K562 (cell line): ENCODE measurements around the gene TBATA. TPM values are rescaled to one million over a fixed set of nuclear protein-coding genes. Genes with fewer than 3 reads are reported as not detected.
A peak's percentile ranks its signal among the peaks of the same experiment; 100 is the strongest.

Source experiments
- ATAC-seq: fragments of 200-7000 bp; cut with Tn5 transposase; 3 replicates; pipeline ENCODE4 v1.9.1; 2020; ENCODE audit warnings: moderate library complexity
- BruUV-seq: library from RNA; stranded (reverse); fragments of 400-500 nt; replicated peaks from 2 replicates; lab custom pipeline; 2021; lab: Mats Ljungman, UMichigan
- CTCF ChIA-PET: fragments of 300-600 bp; formaldehyde crosslinking; extraction: SDS; loops from one replicate; lab custom pipeline; 2021; ENCODE audit warnings: low intra/inter-chr PET ratio; lab: Yijun Ruan, JAX
- POLR2A ChIA-PET: fragments of 300-600, 350-650 bp; sonication (Branson Sonifier 250); formaldehyde crosslinking; extraction: SDS; loops from one replicate; lab custom pipeline; 2021; ENCODE audit warnings: antibody characterized with exemption, inconsistent platforms; lab: Yijun Ruan, JAX
- DNase-seq, 4 experiments: peaks; one replicate each; pipeline versions ENCODE4 v3.0.0 to v3.0.0-alpha.2; 2011 to 2018; ENCODE audit warnings: low spot score in 3 of 4, mixed read lengths in 3 of 4; ENCODE audit errors: extremely low read depth in 1 of 4
- FAIRE-seq: peaks from 2 replicates; lab custom pipeline; 2011; peaks lifted over from hg19 to GRCh38; lab: Jason Lieb, UNC
- H2AFZ ChIP-seq: 2 replicates; pipeline ENCODE4 v1.6.0; 2011; ENCODE audit warnings: low read depth, low read length, control low read depth, inconsistent platforms
- H3K27ac ChIP-seq: fragments of 200-600 bp; 3 replicates; pipeline ENCODE4 v1.8.0; 2011; ENCODE audit warnings: low read depth, mild to moderate bottlenecking, control low read depth, inconsistent platforms, low read length, moderate library complexity, mixed read lengths; ENCODE audit errors: extremely low read depth
- H3K27me3 ChIP-seq, 2 experiments: fragments of 300-600 bp in 1 of 2; 2 replicates in 1 of 2; 3 replicates in 1 of 2; pipeline versions ENCODE4 v1.6.0 to v1.8.0; 2011; ENCODE audit warnings: inconsistent platforms in 2 of 2, low read length in 2 of 2, mild to moderate bottlenecking in 1 of 2, mixed read lengths in 1 of 2, moderate library complexity in 1 of 2; ENCODE audit not compliant: control insufficient read depth in 2 of 2, insufficient read depth in 2 of 2
- H3K36me3 ChIP-seq: fragments of 300-600 bp; 3 replicates; pipeline ENCODE4 v1.8.0; 2011; ENCODE audit warnings: mild to moderate bottlenecking, low read length, inconsistent platforms; ENCODE audit not compliant: control insufficient read depth, insufficient read depth
- H3K4me1 ChIP-seq, 2 experiments: fragments of 200-600 bp in 1 of 2; replicated peaks in 1 of 2; 2 replicates in 1 of 2; 3 replicates in 1 of 2; pipeline versions ENCODE4 v1.5.1 to v1.8.0; 2011; ENCODE audit warnings: inconsistent platforms in 2 of 2, low read length in 2 of 2, mild to moderate bottlenecking in 1 of 2, mixed read lengths in 1 of 2, moderate library complexity in 1 of 2; ENCODE audit not compliant: control insufficient read depth in 2 of 2, insufficient read depth in 2 of 2
- H3K4me2 ChIP-seq: 2 replicates; pipeline ENCODE4 v1.6.1; 2011; ENCODE audit warnings: low read length, control low read depth, inconsistent platforms, mixed read lengths; ENCODE audit not compliant: insufficient read depth
- H3K4me3 ChIP-seq: fragments of 200-600 bp; sonication (generic), shearing (Covaris generic); 2 replicates; pipeline ENCODE4 v1.5.1; 2016; ENCODE audit warnings: control low read depth, inconsistent platforms
- H3K79me2 ChIP-seq: fragments of 200-600 bp; 3 replicates; pipeline ENCODE4 v1.8.0; 2011; ENCODE audit warnings: low read length, inconsistent platforms; ENCODE audit not compliant: control insufficient read depth, insufficient read depth
- H3K9ac ChIP-seq, 2 experiments: 2 replicates each; pipeline versions ENCODE4 v1.6.0 to v1.6.1; 2011; ENCODE audit warnings: low read depth in 2 of 2, low read length in 2 of 2, control low read depth in 1 of 2, inconsistent platforms in 1 of 2, mild to moderate bottlenecking in 1 of 2, mixed read lengths in 1 of 2; ENCODE audit not compliant: insufficient read depth in 1 of 2
- H3K9me1 ChIP-seq: one replicate; pipeline ENCODE4 v1.6.0; 2011; ENCODE audit warnings: inconsistent platforms, mild to moderate bottlenecking, low read length, moderate library complexity; ENCODE audit not compliant: control insufficient read depth, insufficient read depth
- H3K9me3 ChIP-seq: replicated peaks from 2 replicates; pipeline ENCODE4 v1.5.1; 2011; ENCODE audit warnings: low read depth, low read length, inconsistent platforms; ENCODE audit not compliant: control insufficient read depth, insufficient read depth
- H4K20me1 ChIP-seq: replicated peaks from 2 replicates; pipeline ENCODE4 v1.6.1; 2011; ENCODE audit warnings: low read length, inconsistent platforms, mixed read lengths; ENCODE audit not compliant: control insufficient read depth, insufficient read depth
- BCOR ChIP-seq: fragments of 450-650 bp; IDR thresholded peaks from 2 replicates; pipeline ENCODE4 v1.6.1; 2016
- E2F3 ChIP-seq: fragments of 250-450 bp; sonication (Bioruptor Pico); IDR thresholded peaks from 2 replicates; pipeline ENCODE4 v1.4.0; 2020; ENCODE audit warnings: mild to moderate bottlenecking
- KDM1A ChIP-seq, 2 experiments: fragments of 450-650 bp; IDR thresholded peaks; 2 replicates each; pipeline ENCODE4 v1.6.1; 2016; ENCODE audit warnings: mild to moderate bottlenecking in 2 of 2
- NKRF ChIP-seq: fragments of 450-650 bp; IDR thresholded peaks from 2 replicates; pipeline ENCODE4 v1.6.1; 2016; ENCODE audit warnings: borderline replicate concordance
- RBM25 ChIP-seq: fragments of 200-400 bp; formaldehyde crosslinking; IDR thresholded peaks from 2 replicates; pipeline ENCODE4 v1.6.1; 2018; ENCODE audit warnings: low read length, low read depth, moderate library complexity; ENCODE audit not compliant: severe bottlenecking
- RCOR1 ChIP-seq, 2 experiments: IDR thresholded peaks; 2 replicates each; pipeline ENCODE4 v1.6.1; 2012; ENCODE audit warnings: low read depth in 2 of 2, low read length in 2 of 2, borderline replicate concordance in 1 of 2, improper control_type of control experiment in 1 of 2
- SMAD4 ChIP-seq: fragments of 250-450 bp; sonication (Bioruptor Pico); conservative IDR thresholded peaks from 2 replicates; pipeline ENCODE4 v1.8.0; 2021; ENCODE audit warnings: inconsistent platforms, mild to moderate bottlenecking, moderate library complexity
- ZFP36 ChIP-seq: fragments of 150-350 bp; IDR thresholded peaks from 2 replicates; pipeline ENCODE4 v1.6.1; 2018; ENCODE audit warnings: low read length, low read depth; ENCODE audit not compliant: partially characterized antibody
- ZFX ChIP-seq: sonication (generic); formaldehyde crosslinking; IDR thresholded peaks from 2 replicates; pipeline ENCODE4 v1.8.0; 2022; ENCODE audit warnings: mild to moderate bottlenecking, missing genetic modification reagents, moderate library complexity
- WGBS: fragments of 100-300 bp; shearing (Covaris generic); methylation state at CpG from one replicate; pipeline ENCODE4 v1.1.6; 2016; ENCODE audit warnings: low coverage, mixed read lengths; ENCODE audit not compliant: insufficient coverage; ENCODE audit errors: missing lambda C conversion rate; 5-methylcytosine and 5-hydroxymethylcytosine counted together
- in situ Hi-C: fragments of 300-500 bp; cut with MboI; formaldehyde crosslinking; loops from 4 replicates; pipeline ENCODE4 v1.15.0; 2018; ENCODE audit warnings: inconsistent platforms, mixed read lengths
- intact Hi-C: fragments of 100-400 bp; cut with micrococcal nuclease; formaldehyde crosslinking; loops from 2 replicates; pipeline ENCODE4 v1.14.2; 2022
- polyA plus RNA-seq, 8 experiments: library from polyadenylated mRNA; depleted of rRNA in 4 of 8; stranded (reverse) in 5 of 8; unstranded in 3 of 8; fragments of >200 nt; fragmentation: Nextera tagmentation in 2 of 8; fragmentation: Illumina TruSeq in 1 of 8; extraction: Ambion mirVana in 2 of 8; extraction: Trizol in 1 of 8; gene quantifications; 2 replicates each; pipeline versions ENCODE4 v1.2.1 to v1.2.3, GENCODE V29; 2011 to 2014; ENCODE audit warnings: inconsistent platforms in 1 of 8, missing spikeins in 1 of 8
- total RNA-seq, 7 experiments: library from RNA; depleted of rRNA in 6 of 7; stranded (reverse); fragments of >200 nt in 6 of 7; fragmentation: Illumina TruSeq in 2 of 7; extraction: Trizol in 2 of 7; gene quantifications; 2 replicates each; pipeline versions ENCODE4 v1.2.1 to v1.2.3, GENCODE V29; 2011 to 2021; ENCODE audit warnings: low replicate concordance in 1 of 7

TBATA gene
- total and polyA plus RNA-seq, 9 of the 15 experiments (the other 6 are each of a cell fraction or from before 2014, with no cell fraction given), result not detected

- Histone ChIP-seq H3K9me3 (no peaks in the 10 kb centered on the region), H4K20me1 (no peaks in the 10 kb centered on the region), H3K79me2 (peaks cover 11% of the 10 kb centered on the region; the same call in 1 of the 3 replicates), H2AFZ (no peak overlapping the region), H3K36me3 (peaks cover 85% of the 10 kb centered on the region), H3K9ac (no peak overlapping the region), H3K9me1 (no peaks in the 10 kb centered on the region), H3K27ac (no peak overlapping the region), H3K4me2 (no peak overlapping the region), H3K4me1 (peaks cover 14 to 27% of the 10 kb centered on the region in 2 experiments), H3K4me3 (no peak overlapping the region), H3K27me3 (no peaks in the 10 kb centered on the region)
- DNase-seq, result no peak
- ChIA-PET POLR2A (interaction anchor here (0.6 to 1.3 kb wide), 2 partner anchors 11 to 129 kb away, joined by 3 to 7 read pairs; no protein-coding TSS in a partner anchor), CTCF (no interaction called here)
- no peak for TF ChIP-seq E2F3 (CRISPR knock-in tag)
- peak; percentile 91 for TF ChIP-seq RBM25
- peak; percentile 81 for TF ChIP-seq BCOR
- no peak for TF ChIP-seq SMAD4 (CRISPR knock-in tag)
- peak in 1 of 2 experiments; percentile 40; a peak in 1 of 4 replicates for TF ChIP-seq RCOR1 (IDR thresholded peaks at IDR 0.05; ENCODE audit: borderline replicate concordance in 1 of 2, low read depth in 2 of 2, low read length in 2 of 2)
- TF ChIP-seq ZFX (CRISPR knock-in tag), result no peak
- TF ChIP-seq ZFP36, result peak; percentile 70
- TF ChIP-seq KDM1A (IDR thresholded peaks at IDR 0.05), result peak in 1 of 2 experiments; percentile 44; a peak in 1 of 4 replicates
- TF ChIP-seq NKRF, result no peak
- FAIRE-seq, result no peak
- in situ Hi-C loops (loop anchor here (5.0 kb wide), 1 partner anchor 127 kb away; no protein-coding TSS in a partner anchor), intact Hi-C loops (no loop called here)
- WGBS, result 90% methylated on average over 10 of the region's 10 CpGs
- no peak for ATAC-seq
- no TSS peak for BruUV-seq
These were observed 36.2 kb downstream of the TBATA start for GRCh38 chr10:70748801-70749573.
